Mesodermal cell (in vitro differentiated cells): ENCODE results near the gene MAT2B.
A peak's percentile ranks its signal among the peaks of the same experiment; 100 is the strongest.

Source experiments
- H3K27ac ChIP-seq: 2 replicates; pipeline ENCODE4 v1.7.0; 2013; ENCODE audit warnings: mild to moderate bottlenecking, low read depth, low read length, moderate library complexity; ENCODE audit not compliant: severe bottlenecking
- H3K36me3 ChIP-seq: 2 replicates; pipeline ENCODE4 v1.7.1; 2013; ENCODE audit warnings: mild to moderate bottlenecking, low read length, moderate library complexity; ENCODE audit not compliant: control insufficient read depth, insufficient read depth
- H3K4me1 ChIP-seq: one replicate; pipeline ENCODE4 v1.7.1; 2013; ENCODE audit warnings: mild to moderate bottlenecking, low read length; ENCODE audit not compliant: insufficient read depth, control insufficient read depth, poor library complexity, severe bottlenecking
- H3K4me3 ChIP-seq: 2 replicates; pipeline ENCODE4 v1.7.0; 2013; ENCODE audit warnings: low read length, control low read depth, mild to moderate bottlenecking; ENCODE audit not compliant: insufficient read depth, poor library complexity, severe bottlenecking; ENCODE audit errors: extremely low read depth
- H3K9me3 ChIP-seq: 2 replicates; pipeline ENCODE4 v1.7.1; 2013; ENCODE audit warnings: mild to moderate bottlenecking, low read length, moderate library complexity; ENCODE audit not compliant: control insufficient read depth
- WGBS, 2 experiments: methylation state at CpG; one replicate each; pipeline ENCODE4 v1.1.5; 2013; ENCODE audit warnings: missing lambda C conversion rate in 2 of 2; ENCODE audit not compliant: insufficient coverage in 2 of 2; 5-methylcytosine and 5-hydroxymethylcytosine counted together

MAT2B gene

GRCh38 chr5:163475411-163475810 is 30.0 kb upstream of the MAT2B start:
- H3K9me3 ChIP-seq = no peaks in the 10 kb centered on the region
- H3K36me3 ChIP-seq = peaks cover 54% of the 10 kb centered on the region
- H3K4me1 ChIP-seq = no peaks in the 10 kb centered on the region
- no CpG with 5 or more reads among the region's 2 CpGs for WGBS, 2 experiments
- no peak overlapping the region for H3K27ac ChIP-seq
- H3K4me3 ChIP-seq = no peak overlapping the region

DNA sequence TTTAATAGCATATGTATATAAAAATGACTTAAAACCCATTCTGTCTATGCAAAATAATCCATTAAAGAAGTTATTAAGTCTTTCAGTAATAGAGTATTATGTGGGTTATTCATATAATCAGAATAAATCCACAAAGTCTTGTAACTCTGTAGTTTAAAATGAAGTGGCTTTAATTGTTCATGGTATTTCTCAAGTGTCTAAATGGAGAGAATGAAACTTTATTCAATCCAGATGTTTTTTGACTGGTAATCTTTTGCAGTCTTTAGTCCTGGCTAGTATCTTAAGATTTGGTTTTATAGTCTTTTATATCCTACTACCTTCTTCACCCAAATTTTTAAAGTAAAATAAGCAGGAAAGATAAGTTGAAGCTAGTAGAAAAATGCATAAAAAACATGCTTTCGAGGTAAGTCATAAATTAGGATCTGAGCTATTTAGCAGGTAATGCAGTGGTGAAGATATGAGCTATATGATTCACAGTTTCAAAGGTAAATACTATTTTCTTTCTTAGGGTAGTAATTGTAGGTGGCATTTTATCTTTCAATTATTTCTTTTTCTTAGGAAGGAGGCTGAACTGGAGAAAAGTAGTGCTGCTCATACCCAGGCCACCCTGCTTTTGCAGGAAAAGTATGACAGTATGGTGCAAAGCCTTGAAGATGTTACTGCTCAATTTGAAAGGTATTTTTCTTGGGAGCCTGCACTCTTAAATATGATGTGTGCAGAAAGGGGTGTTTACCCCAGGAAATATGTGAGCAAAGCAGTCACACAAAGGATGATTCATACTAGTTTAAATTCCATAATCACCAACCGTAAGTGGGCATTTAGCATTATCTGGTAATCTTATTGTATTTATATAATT is 27.1 kb upstream of the MAT2B start:
- peaks cover 47% of the 10 kb centered on the region for H3K36me3 ChIP-seq
- WGBS, 2 experiments = 83% methylated on average over 1 of the region's 2 CpGs; no CpG with 5 or more reads in 1 of the 2 experiments

GRCh38 chr5:163478982-163479271 is 26.5 kb upstream of the MAT2B start:
- Histone ChIP-seq H3K36me3 (peaks cover 45% of the 10 kb centered on the region), H3K4me1 (no peaks in the 10 kb centered on the region), H3K9me3 (no peaks in the 10 kb centered on the region), H3K27ac (no peak overlapping the region), H3K4me3 (no peak overlapping the region)
- no CpG with 5 or more reads among the region's 1 CpG for WGBS, 2 experiments

More for the DNA sequence above, 27.1 kb upstream of the MAT2B start:
- no peaks in the 10 kb centered on the region for H3K4me1 ChIP-seq
- H3K9me3 ChIP-seq = no peaks in the 10 kb centered on the region
- H3K27ac ChIP-seq = no peak overlapping the region
- no peak overlapping the region for H3K4me3 ChIP-seq

DNA sequence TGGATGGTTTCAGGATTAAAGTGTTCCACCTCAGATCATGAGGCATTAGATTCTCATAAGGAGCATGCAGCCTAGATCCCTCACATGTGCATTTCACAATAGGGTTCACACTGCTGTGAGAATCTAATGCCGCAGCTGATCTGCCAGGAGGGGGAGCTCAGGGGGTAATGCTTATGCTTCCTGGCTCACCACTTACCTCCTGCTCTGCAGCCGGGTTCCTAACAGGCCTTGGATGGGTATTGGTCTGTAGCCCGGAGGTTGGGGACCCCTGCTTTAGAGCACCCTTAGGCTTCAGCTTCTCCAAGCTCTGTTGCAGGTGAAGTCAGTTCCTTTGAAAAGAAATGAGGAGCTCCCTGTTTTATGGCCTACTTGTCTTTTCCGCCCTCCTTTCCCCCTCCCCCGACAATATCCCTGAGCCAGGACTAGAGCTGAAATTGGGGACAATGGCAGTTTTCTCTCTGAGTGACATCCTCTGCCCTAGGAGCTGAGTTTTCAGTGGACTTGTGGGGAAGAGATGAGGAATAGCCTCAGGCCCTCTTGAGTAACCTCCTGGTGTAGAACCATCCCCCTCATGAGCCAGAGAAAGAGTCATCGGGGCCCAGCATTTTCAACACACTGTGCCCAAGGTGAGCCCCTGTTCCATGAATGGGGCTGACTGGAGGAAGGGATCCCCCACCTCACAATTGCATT is 16.2 kb upstream of the MAT2B start:
- 75% methylated on average over 1 to 4 of the region's 6 CpGs for WGBS, 2 experiments
- peaks cover 67% of the 10 kb centered on the region for H3K36me3 ChIP-seq
- no peak overlapping the region for H3K4me3 ChIP-seq
- peak overlapping the region; percentile 24 for H3K27ac ChIP-seq
- no peaks in the 10 kb centered on the region for H3K9me3 ChIP-seq
- H3K4me1 ChIP-seq = peaks cover 3% of the 10 kb centered on the region

DNA sequence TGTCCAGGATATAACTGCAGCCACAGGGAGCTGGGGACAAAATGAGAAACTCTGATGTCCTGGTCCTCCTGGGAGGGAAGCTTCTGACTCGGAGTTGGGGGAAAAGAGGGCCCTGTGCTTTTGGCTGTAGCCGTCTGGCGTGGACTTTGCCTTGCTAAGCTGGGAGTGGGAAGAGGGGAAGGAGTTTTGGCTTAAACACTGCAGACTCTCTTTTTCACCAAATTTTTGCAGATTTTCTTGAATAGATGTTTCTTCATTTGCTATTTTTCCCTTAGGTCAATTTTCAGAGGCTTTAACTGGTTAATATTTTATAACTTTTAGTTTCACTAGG is 15.7 kb upstream of the MAT2B start:
- Histone ChIP-seq H3K36me3 (peaks cover 63% of the 10 kb centered on the region), H3K27ac (peak overlapping the region; percentile 24), H3K9me3 (no peaks in the 10 kb centered on the region), H3K4me3 (no peak overlapping the region), H3K4me1 (peaks cover 3% of the 10 kb centered on the region)
- WGBS, 2 experiments = no CpG with 5 or more reads among the region's 3 CpGs

DNA sequence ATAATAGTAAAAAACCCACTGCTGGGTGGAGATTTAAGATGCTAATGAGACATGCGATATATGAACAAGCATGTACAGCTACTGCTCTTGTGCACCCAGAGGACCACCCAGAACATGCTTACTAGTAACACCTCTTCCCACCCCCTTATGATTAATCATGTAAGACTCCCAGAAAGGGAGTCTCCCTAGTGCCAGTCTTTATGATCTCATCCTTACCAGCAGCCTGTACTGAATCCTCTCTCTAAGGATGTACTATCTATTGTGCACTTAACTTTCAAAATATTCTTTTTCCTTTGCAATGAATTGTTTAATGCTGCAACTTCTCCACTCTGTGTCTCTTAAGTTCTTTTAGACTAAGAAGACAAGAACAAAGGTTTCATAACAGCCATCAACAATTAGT is 9.1 kb upstream of the MAT2B start:
- Histone ChIP-seq H3K9me3 (peaks cover 6% of the 10 kb centered on the region), H3K4me3 (no peak overlapping the region), H3K36me3 (peaks cover 19% of the 10 kb centered on the region), H3K27ac (no peak overlapping the region), H3K4me1 (no peaks in the 10 kb centered on the region)
- no CpG with 5 or more reads among the region's 1 CpG for WGBS, 2 experiments

DNA sequence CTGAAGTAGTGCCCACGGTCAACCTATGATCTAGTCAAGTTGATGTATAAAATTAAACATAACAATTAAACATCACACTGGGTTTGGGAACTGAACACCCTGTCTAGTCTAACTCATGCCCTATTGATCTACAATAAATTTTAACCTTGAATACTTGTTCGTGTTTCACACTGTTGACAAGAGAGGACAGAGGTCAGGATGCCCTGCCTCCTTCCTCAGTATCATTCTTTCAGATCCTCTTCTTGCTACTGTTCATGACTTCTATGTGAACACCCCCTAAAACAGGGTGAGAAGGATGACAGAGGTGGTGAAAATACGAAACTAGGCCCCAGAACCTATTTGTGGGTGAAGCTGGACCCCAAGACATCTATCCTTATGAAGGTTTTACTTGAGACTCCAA is 8.1 kb upstream of the MAT2B start:
- 83 to 90% methylated on average over 1 to 2 of the region's 3 CpGs for WGBS, 2 experiments

DNA sequence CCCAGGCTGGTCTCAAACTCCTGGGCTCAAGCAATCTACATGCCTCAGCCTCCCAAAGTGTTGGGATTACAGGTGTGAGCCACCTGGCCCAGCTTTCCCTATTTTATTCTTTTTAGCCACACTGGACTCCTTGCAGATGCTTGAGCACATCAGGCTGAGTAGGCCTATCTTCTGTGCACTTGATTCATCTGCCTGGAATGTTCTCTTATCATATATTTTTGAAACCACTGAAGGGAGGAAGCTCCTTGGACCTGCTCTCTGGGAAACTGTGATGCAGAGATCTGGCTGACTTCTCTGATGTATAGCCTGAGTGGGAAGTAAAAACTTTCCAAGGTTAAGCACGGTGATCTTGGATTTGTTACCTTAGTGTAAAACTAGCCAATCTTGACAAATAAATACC is 6.5 kb upstream of the MAT2B start:
- no peak overlapping the region for H3K4me3 ChIP-seq
- H3K36me3 ChIP-seq = no peaks in the 10 kb centered on the region
- no CpG with 5 or more reads among the region's 1 CpG for WGBS, 2 experiments
- H3K4me1 ChIP-seq = peaks cover 5% of the 10 kb centered on the region
- peaks cover 6% of the 10 kb centered on the region for H3K9me3 ChIP-seq
- H3K27ac ChIP-seq = no peak overlapping the region

More for the DNA sequence above, 8.1 kb upstream of the MAT2B start:
- no peak overlapping the region for H3K4me3 ChIP-seq
- peaks cover 6% of the 10 kb centered on the region for H3K9me3 ChIP-seq
- peaks cover 10% of the 10 kb centered on the region for H3K36me3 ChIP-seq
- H3K4me1 ChIP-seq = no peaks in the 10 kb centered on the region
- no peak overlapping the region for H3K27ac ChIP-seq

GRCh38 chr5:163502521-163502920 is 2.9 kb upstream of the MAT2B start:
- 87 to 88% methylated on average over 5 of the region's 8 CpGs for WGBS, 2 experiments
- Histone ChIP-seq H3K27ac (peak overlapping the region; percentile 93), H3K4me1 (peaks cover 5% of the 10 kb centered on the region), H3K9me3 (no peaks in the 10 kb centered on the region), H3K4me3 (peak overlapping the region; percentile 67), H3K36me3 (no peaks in the 10 kb centered on the region)

GRCh38 chr5:163503106-163504078 is 2.0 kb upstream of the MAT2B start:
- WGBS, 2 experiments = 1% methylated on average over 8 to 11 of the region's 17 CpGs

More at GRCh38 chr5:163503106-163504078, 2.0 kb upstream of the MAT2B start:
- peak overlapping the region; percentile 67 for H3K4me3 ChIP-seq
- H3K36me3 ChIP-seq = no peaks in the 10 kb centered on the region
- H3K27ac ChIP-seq = peak overlapping the region; percentile 93
- no peaks in the 10 kb centered on the region for H3K9me3 ChIP-seq
- peaks cover 5% of the 10 kb centered on the region for H3K4me1 ChIP-seq
